HCT116 (cell line): Measurements from ENCODE around the gene RNU1-4.
"Not testable (repeated sequence)": the region's sequence is repeated elsewhere in the genome, so short reads cannot be mapped to it uniquely, and the experiment has no call there.

Experiments used
- CEBPB ChIP-seq: IDR thresholded peaks from 2 replicates; pipeline ENCODE4 v1.6.1; 2012; ENCODE audit warnings: low read depth
- CTCF ChIP-seq, 3 experiments: fragments of 200-600 bp in 1 of 3; sonication (generic) in 1 of 3; IDR thresholded peaks in 2 of 3; conservative IDR thresholded peaks in 1 of 3; 2 replicates each; pipeline ENCODE4 v1.5.1; 2012 to 2017; ENCODE audit warnings: low read depth in 2 of 3, low read length in 2 of 3, antibody characterized with exemption in 1 of 3, borderline replicate concordance in 1 of 3, control low read depth in 1 of 3, mild to moderate bottlenecking in 1 of 3, mixed read lengths in 1 of 3, mixed run types in 1 of 3, moderate library complexity in 1 of 3; ENCODE audit not compliant: insufficient read depth in 1 of 3
- EGR1 ChIP-seq: IDR thresholded peaks from 2 replicates; pipeline ENCODE4 v1.6.1; 2012; ENCODE audit warnings: low read depth
- EZH2 ChIP-seq: fragments of 200-600 bp; sonication (generic); IDR thresholded peaks from 2 replicates; pipeline ENCODE4 v1.6.1; 2017; ENCODE audit warnings: antibody characterized with exemption, mixed run types
- MAX ChIP-seq: IDR thresholded peaks from 2 replicates; pipeline ENCODE4 v1.6.1; 2012
- POLR2A ChIP-seq: IDR thresholded peaks from 2 replicates; pipeline ENCODE4 v1.7.0; 2011; ENCODE audit warnings: borderline replicate concordance; ENCODE audit not compliant: insufficient read depth, insufficient read length; ENCODE audit errors: extremely low read depth
- POLR2AphosphoS5 ChIP-seq: IDR thresholded peaks from 2 replicates; pipeline ENCODE4 v1.6.1; 2011; ENCODE audit warnings: mild to moderate bottlenecking, low read depth, low read length, moderate library complexity
- RAD21 ChIP-seq: IDR thresholded peaks from 2 replicates; pipeline ENCODE4 v1.6.1; 2012; ENCODE audit warnings: low read depth, mild to moderate bottlenecking
- REST ChIP-seq: IDR thresholded peaks from 2 replicates; pipeline ENCODE4 v1.6.1; 2012; ENCODE audit warnings: low read depth
- SIN3A ChIP-seq: IDR thresholded peaks from 2 replicates; pipeline ENCODE4 v1.6.1; 2012; ENCODE audit warnings: low read depth
- TCF7L2 ChIP-seq: IDR thresholded peaks from 2 replicates; pipeline ENCODE4 v1.7.0; 2011; ENCODE audit warnings: borderline replicate concordance, inconsistent platforms; ENCODE audit not compliant: insufficient read depth, insufficient read length; ENCODE audit errors: extremely low read depth
- YY1 ChIP-seq: IDR thresholded peaks from 2 replicates; pipeline ENCODE4 v1.6.1; 2011; ENCODE audit warnings: low read length, low read depth, moderate library complexity, mild to moderate bottlenecking; ENCODE audit not compliant: insufficient replicate concordance; ENCODE audit errors: extremely low read depth
- ZNF274 ChIP-seq: fragments of 200-500 bp; sonication (Bioruptor generic); IDR thresholded peaks from 2 replicates; pipeline ENCODE4 v1.6.1; 2014; ENCODE audit warnings: mild to moderate bottlenecking, low read depth, low read length, inconsistent platforms

GRCh38 chr1:16703141-16703540 lies 37.2 kb upstream of the RNU1-4 start:
- TF ChIP-seq EGR1; CTCF (IDR thresholded peaks at IDR 0.05 in 2 of 3, conservative IDR thresholded peaks at IDR 0.05 in 1 of 3; ENCODE audit: borderline replicate concordance in 1 of 3, insufficient read depth in 1 of 3, low read depth in 2 of 3, low read length in 2 of 3); POLR2A; RAD21; YY1; CEBPB; EZH2; ZNF274; MAX; POLR2AphosphoS5; REST; TCF7L2; SIN3A: not testable (repeated sequence)
